GM12872 (cell line): ENCODE results near the gene KYNU.

ENCODE experiments used
- CTCF ChIP-seq: IDR thresholded peaks from 3 replicates; pipeline ENCODE4 v1.5.1; 2011; ENCODE audit warnings: low read depth, mild to moderate bottlenecking, low read length, moderate library complexity; ENCODE audit not compliant: insufficient read depth

The KYNU gene

GRCh38 chr2:142866426-142866825 lies 11.0 kb upstream of the KYNU start:
- TF ChIP-seq CTCF, result no peak

- TF ChIP-seq CTCF, result no peak
Measured at GRCh38 chr2:142867136-142867535, 10.3 kb upstream of the KYNU start.

GRCh38 chr2:142868229-142868762 lies 9.2 kb upstream of the KYNU start:
- TF ChIP-seq CTCF, result no peak

- TF ChIP-seq CTCF, result no peak
Measured at GRCh38 chr2:142869461-142870106, 7.9 kb upstream of the KYNU start.

- no peak for TF ChIP-seq CTCF
Measured at GRCh38 chr2:142870526-142870925, 6.9 kb upstream of the KYNU start.

- no peak for TF ChIP-seq CTCF
Measured at GRCh38 chr2:142871396-142871795, 6.1 kb upstream of the KYNU start.

- no peak for TF ChIP-seq CTCF
Measured at GRCh38 chr2:142872882-142873724, 4.4 kb upstream of the KYNU start.
